Head of caudate nucleus (tissue), 42 donors: Measurements from ENCODE around the gene PDGFA.
A peak's percentile ranks its signal among the peaks of the same experiment; 100 is the strongest.

Experiments
- DNase-seq, 42 donors: peaks; one replicate each; pipeline versions ENCODE4 v3.0.0 to v3.0.0-alpha.2; 2020 to 2021; ENCODE audit warnings: mixed read lengths in 7 of 42
- intact Hi-C: fragments of 100-400 bp; cut with DNase I; formaldehyde crosslinking; loops from one replicate; pipeline ENCODE4 v1.15.0; 2022

The PDGFA gene

DNA sequence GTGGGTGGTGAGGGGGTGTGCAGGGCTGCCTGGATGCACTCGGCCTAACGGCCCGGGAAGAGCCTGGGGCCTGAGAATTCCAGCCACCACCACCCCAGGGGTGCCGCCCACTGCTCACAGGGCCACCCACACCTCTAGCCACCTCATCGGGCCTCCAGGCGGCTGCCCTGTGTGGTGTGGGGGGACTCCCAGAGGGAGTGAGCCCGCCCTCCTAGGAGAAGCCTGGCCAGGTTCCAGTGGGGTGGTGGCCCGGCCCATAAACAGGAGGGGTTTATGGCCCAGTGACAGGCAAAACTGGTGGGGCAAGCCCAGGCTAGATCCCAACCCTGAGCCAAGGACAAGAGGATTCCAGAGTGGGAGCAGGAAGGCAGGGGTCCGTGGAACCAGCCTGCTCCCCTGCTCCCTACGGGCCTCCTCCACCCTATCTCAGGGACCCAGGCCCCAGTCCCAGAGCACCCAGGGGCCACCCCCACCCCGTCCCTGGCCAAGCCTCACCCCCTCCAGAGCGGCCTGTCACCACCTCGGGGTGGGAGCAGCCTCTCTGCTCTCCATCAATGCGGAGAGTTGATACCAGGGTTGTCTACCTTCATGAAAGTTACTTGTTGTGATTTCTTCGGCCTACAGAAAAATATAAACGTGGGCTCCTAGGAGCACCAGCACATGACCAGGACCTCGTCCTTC, 20.2 kb upstream of the PDGFA start:
- intact Hi-C loops = no loop called here
- DNase-seq = no peak

DNA sequence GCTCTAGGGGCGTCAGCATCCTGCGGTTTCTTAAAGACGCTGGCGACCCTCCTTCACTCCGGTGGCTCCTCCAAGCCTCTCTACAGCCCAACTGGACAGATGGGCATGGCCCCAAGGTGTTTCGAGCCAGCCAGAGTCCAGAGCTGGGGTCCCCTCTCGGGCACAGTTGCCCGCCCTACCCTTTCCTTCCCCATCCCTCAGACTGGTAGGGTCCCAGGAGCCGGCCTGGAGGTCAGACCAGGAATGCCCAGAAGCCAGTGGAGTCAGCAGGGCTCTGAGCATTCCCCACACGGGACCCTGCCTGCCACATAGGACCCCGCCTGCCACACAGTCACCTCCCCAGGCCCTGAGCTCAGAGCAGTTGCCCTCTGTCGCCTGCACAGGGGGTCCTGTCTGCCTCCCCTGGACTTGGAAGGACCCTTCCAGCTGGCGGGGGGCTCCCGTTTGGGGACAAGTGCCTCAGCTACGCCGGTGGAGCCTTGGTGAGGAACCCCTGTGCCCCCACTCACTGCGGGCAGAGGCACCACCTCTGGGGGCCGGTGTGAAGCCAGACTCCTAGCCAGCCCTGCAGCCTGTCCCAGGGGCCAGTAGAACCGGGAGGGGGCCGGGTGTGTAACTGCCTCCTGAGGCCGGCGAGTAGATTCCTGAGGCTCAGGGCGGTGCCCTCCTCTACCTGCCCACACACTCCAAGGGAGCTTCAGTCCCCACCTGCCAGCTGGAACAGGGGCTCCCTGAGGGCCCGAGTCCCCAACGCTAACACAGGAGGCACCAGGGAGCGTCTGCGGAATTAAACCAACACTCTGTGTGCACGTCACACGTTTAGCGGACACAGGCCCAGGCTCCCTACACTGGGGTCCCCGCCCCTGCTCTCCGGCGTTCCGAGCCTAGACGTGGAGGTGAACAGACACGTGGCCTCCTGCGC, 19.4 kb upstream of the PDGFA start:
- DNase-seq = no peak
- intact Hi-C loops = no loop called here

DNA sequence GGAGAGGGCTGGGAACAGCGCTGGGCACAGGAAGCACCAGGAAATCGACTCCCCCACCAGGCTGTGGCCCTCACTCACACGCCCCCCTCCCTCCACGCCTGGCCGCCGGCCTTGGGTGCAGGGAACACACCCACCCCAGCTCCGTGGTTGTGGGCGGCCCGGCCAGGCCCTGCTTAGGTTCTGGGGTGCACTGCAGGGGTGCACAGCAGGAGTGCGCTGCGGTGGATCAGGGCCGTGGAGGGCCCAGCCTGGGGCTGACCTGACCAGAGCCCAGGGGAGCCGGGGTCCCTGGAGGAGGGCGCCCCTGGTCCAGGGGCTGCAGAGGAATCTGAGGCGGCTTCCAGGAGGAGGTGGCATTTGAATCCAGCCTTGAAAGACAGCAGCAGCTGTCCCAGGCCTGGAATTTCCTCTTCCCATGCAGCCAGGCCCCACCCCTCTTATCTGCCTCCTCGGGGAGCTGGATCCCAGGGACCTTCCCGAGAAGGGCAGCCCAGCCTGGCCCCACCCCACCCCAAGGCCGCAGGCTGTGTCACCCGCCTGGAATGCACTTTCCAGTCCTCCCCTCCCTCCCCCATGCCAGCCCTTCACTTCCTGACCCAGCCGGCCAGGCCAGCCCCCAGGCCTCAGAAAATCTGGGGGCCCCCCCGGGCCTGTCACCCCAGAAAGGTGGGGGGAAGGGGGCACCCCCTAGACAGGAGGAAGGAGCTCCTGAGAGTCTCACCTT, 18.4 kb upstream of the PDGFA start:
- intact Hi-C loops = no loop called here
- no peak for DNase-seq

DNA sequence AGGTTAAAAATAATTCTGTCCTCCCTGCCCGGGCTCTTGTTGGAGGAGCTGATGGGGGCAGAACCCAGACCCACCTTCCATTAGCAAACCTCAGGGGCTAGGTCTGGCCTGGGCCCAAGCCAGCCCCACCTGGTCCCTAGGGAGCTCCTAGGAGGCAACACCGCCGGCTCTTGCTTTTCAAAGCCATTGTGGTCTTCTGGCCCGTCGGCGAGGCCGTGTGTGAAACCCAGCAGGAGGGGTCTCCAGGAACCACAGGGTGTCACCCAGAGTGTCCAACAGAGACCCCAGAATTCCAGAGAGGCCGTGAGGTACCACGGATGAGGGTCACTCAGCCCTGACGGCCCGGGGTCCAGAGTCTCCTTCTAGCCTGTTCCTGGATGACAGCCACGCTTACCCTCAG, 16.6 kb upstream of the PDGFA start:
- DNase-seq = no peak

DNA sequence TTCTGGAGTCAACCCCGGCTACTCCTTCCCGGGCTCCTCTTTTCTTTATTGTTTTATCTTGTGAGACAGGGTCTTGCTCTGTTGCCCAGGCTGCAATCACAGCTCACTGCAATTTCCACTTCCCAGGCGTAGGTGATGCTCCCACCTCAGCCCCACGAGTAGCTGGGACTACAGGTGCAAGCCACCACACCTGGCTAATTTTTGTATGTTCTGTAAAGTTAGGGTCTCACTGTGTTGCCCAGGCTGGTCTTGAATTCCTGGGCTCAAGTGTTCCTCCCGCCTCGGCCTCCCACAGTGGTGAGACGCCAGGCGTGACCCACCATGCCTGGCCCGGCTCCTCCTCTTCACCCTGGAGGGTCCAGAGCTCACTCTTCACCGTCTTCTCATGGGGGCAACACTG, 15.3 kb upstream of the PDGFA start:
- DNase-seq = no peak
- intact Hi-C loops = no loop called here

More for the DNA sequence above, 16.6 kb upstream of the PDGFA start:
- intact Hi-C loops = no loop called here

DNA sequence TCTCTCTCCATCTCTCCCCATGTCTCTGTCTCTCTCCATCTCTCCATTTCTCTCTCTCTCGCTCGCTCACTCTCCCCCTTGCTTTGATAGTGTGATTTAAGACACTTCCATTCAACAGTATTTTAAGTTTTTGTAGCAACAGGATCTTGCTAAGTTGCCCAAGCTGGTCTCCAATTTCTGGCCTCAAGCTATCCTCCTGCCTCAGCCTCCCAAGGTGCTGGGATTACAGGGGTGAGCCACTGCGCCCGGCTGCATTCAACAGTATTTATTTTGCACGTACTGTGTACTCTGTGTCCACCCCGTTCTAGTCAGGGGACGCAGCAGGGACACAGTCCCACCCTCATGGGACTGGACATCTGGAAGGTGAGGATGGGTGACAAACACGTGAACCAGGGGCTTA, 14.4 kb upstream of the PDGFA start:
- intact Hi-C loops = no loop called here
- DNase-seq = no peak

DNA sequence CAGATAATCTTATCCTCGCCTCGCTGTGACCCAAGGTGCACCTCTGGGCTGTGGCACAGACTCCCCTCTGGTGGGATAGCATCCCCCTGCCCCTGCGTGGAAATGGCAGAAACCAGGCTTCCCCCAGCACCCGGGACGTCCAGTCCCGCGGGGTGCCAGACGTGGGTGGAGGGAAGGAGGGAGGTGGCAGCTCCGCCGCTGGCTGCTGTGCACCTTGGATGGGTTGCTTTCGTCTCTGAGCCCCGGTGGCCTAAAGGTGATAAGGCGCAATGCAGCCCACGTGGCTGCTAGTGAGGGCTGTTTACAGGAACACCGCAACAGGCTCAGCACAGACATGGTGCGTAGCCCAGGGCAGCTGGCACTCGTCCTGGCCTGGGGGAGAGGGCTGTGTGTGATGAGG, 13.6 kb upstream of the PDGFA start:
- DNase-seq = no peak
- intact Hi-C loops = no loop called here

DNA sequence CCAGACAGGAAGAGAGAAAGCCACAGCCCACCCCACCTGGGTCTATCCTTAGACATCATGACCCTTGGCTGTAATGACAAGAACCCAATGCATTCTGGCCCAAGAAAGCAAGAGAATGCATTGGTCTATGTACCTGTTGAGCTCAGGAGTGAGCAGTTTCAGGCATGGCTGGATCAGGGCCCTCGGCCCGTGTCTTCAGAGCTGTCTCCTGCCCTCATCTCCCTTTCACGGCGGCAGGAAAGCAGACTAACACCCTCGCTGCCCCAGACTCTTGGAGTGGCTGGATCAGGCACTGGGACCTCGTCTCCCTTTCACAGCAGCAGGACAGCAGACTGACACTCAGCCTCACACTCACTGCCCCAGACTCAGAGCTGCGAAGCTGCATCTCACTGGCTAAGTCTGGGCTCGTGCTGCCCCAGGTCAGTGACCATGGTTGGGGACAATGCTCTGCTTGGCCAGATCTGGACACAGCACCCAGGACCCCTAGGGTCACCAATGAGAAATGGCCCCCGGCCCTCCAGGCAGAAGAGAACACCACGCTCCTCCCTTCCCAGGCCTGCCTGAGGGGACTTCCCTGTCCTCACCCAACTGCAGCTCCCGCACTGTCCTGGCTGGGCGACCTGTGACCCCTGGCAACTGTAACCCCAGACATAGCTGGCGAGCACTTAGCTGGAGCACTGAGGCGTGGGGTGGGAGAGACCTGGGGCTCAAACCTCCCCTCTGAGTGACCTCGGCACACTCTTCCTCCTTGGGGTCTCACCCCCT, 12.9 kb upstream of the PDGFA start:
- intact Hi-C loops = no loop called here
- no peak for DNase-seq

DNA sequence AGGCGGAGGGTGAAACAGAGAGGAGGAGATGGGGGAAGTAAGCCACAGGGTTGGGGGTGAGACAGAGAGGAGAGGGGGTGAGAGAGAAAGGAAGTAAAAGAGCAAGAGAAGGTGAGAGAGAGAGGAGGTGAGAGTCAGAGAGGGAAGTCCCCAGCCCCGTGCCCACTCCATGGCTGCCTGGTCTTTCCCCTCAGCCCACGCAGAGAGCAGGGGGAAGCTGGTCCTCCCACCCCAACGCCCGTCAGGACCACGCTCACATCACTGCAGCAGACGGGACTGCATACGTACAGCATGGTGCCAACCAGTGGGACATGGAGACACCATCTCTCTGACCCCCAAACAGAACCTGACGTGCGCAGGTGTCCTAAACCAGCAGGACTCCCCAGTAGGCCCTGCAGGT, 12.1 kb upstream of the PDGFA start:
- intact Hi-C loops = no loop called here

DNA sequence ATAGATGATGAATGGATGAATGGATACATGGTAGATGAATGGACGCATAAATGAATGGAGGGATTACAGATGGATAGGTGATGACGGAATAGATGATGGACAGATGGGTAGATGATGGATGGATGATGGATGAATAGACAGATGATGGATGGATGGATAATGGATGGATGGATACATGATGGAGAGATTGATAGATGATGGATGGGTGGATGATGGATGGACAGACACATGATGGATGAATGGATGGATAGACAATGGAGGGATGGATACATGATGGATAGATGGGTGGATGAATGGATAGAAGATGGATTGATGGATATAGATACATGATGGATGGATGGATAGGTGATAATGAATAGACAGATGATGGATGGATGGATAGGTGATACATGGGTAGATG, 8.8 kb upstream of the PDGFA start:
- intact Hi-C loops = loop anchor here (10.0 kb wide), 1 partner anchor 66 kb away; no protein-coding TSS in a partner anchor
- DNase-seq = no peak

More for the DNA sequence above, 12.1 kb upstream of the PDGFA start:
- no peak for DNase-seq

DNA sequence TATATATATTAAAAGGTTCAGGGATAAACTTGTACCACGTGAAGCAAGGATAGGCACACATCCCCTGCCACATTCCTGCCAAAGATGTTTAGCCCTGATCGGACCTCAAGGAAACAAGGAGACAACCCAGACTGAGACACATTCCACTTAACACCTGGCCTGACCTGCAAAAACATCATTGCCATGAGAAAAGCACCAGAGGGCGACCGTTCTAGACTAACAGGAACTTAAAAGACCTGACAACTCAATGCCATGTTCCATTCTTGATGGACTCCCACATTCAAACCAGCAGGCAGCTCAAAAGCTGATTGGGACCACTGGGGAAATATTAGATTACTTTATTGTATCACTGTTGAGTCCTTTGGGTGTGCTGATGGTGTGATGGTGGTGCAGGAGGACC, 8.1 kb upstream of the PDGFA start:
- DNase-seq = no peak
- intact Hi-C loops = loop anchor here (10.0 kb wide), 1 partner anchor 67 kb away; no protein-coding TSS in a partner anchor

DNA sequence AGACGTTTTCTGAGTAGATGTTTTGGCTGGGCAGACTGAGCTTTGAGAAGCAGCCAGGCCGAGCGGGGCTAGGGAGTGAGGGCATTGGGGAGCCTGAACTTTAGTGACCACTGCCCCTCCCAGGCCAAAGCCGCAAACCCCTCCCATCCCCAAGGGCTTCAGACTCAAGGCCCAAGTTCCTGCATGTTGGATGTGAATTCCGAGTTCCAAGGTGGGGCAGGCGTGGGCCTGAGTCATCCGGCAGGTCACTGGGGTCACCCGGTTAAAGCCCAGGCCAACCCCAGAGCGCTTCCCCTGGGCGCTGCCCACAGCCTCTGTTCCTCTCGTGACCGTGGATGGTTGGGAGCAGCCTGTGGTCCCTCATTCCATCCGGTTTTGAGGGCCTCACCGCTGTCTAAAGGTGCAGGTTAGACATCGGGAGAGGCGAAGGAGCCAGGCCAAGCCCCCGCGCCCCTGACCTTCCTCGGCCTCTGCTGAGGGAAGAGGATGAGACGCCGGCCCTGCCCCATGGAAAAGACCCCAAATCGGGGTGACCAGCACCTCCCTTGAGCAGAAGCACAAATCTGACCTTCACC, 6.9 kb upstream of the PDGFA start:
- no peak for DNase-seq
- intact Hi-C loops = loop anchor here (10.0 kb wide), 1 partner anchor 68 kb away; no protein-coding TSS in a partner anchor

DNA sequence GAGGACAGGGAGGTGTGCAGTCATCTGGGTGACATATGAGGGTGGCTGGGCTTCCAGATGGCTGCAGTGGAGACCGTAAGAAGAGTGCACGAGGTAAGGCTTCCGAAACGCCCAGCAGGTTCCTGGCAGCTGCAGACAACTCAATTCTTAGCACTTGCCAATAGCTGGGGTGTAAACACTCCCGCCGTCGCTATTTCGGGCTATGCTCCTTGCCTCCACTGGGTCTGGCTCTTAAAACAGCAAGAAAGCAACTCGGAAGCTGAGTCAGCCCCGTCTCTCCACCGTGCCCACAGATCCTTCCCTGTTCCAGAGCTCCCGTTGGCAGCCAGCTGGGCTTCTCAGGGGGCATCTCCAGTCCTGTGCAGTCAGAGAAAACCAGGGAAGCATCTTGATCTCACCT, 6.1 kb upstream of the PDGFA start:
- intact Hi-C loops = loop anchor here (10.0 kb wide), 1 partner anchor 69 kb away; no protein-coding TSS in a partner anchor
- peak in 9 of 42 donors; percentile 9 to 66 (median 27) for DNase-seq

DNA sequence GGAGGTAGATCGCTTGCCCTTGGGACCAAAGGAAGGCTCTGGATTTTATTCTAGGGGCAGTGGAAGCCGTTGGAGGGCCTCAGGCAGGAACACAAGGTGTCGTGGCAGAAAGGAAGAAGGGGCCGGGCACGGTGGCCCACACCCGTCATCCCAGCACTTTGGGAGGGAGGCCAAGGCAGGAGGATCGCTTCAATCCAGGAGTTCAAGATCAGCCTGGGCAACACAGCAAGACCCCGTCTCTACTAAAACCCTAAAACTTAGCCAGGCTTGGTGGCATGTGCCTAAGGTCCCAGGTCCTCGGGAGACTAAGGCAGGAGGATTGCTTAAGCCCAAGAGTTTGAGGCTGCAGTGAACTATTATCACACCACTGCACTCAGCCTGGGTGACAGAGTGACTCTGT, 5.2 kb upstream of the PDGFA start:
- intact Hi-C loops = loop anchor here (5.0 to 10.0 kb wide), 3 partner anchors 70 to 203 kb away; partner anchors contain the start of genes DNAAF5 and PRKAR1B

DNA sequence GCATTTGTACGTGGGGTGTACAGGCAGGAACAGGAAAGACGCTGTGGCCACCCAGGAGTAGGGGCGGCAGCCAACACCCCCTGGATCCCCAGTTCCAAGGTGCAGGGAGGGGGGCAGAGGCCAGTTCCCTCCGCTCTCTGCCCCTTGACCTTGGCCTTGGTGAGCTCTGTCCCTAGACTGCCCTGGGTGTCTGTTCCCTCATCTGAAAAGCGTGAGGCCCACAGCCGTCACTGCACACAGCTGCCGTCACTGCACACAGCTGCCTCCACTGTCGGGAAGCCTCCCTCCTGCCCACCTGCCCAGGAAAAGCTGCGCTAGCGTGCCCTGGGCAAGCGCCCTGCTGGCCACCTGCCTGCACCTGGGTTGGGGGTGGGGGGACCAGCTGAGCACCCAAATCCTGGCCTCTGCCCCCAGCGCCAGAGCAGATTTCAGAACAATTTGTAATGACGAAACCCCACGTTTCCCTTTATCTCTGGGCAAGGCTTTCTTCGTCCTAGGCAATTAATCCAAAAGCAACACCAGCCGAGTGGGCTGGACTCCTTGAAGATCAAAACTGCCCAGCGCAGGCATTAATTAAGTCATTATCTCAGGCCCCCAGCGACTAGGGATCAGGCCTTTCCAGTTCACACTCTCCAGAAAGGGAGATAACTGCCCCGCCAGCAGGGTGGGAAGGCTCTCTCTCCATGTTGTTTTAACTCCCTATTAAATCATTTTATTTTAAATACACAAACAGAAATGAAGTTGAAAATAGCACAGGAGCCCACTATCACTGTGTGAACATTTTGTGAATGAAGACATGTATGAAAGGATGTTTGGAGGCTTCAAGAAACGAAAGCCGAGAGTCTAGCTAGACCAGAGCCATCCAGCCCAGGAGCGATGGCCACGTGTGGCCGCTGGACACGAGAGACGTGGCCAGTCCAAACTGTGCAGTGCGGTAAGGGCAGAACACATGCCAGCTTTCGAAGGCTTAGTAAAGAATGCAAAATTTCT, 4.0 kb upstream of the PDGFA start:
- DNase-seq = no peak
- intact Hi-C loops = loop anchor here (5.0 to 10.0 kb wide), 3 partner anchors 71 to 204 kb away; partner anchors contain the start of genes DNAAF5 and PRKAR1B

More for the DNA sequence above, 5.2 kb upstream of the PDGFA start:
- no peak for DNase-seq

DNA sequence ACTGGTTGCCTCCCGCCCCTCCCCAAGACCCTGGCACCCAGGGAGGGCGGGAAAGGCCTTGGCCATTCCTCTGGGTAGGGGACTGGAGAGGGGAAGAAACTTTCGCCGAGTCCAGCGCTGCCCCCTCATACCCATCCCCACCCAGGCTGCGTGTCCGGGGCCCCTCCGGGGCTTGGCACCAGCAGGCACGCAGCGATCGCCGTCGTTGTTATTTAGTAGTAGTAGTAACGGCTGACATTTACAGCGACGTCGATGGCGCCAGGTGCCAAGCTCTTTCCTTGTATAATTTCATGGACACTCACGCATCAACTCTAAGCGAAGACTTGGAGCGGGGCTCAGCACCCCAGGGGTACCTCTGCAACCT, 3.3 kb upstream of the PDGFA start:
- intact Hi-C loops = loop anchor here (5.0 to 10.0 kb wide), 3 partner anchors 72 to 204 kb away; partner anchors contain the start of genes DNAAF5 and PRKAR1B
- DNase-seq = no peak
